D721Med (cell line): ENCODE results near the gene DCXR.

ENCODE experiments used
- DNase-seq: peaks from one replicate; pipeline ENCODE4 v3.0.0; 2011; ENCODE audit warnings: low spot score; ENCODE audit not compliant: insufficient read length
- FAIRE-seq: peaks from 2 replicates; lab custom pipeline; 2011; peaks lifted over from hg19 to GRCh38; lab: Jason Lieb, UNC
- CTCF ChIP-seq: IDR thresholded peaks from 2 replicates; pipeline ENCODE4 v1.5.1; 2012; ENCODE audit warnings: mild to moderate bottlenecking, control low read depth; ENCODE audit not compliant: insufficient read depth; ENCODE audit errors: missing control alignments

DCXR gene

DNA sequence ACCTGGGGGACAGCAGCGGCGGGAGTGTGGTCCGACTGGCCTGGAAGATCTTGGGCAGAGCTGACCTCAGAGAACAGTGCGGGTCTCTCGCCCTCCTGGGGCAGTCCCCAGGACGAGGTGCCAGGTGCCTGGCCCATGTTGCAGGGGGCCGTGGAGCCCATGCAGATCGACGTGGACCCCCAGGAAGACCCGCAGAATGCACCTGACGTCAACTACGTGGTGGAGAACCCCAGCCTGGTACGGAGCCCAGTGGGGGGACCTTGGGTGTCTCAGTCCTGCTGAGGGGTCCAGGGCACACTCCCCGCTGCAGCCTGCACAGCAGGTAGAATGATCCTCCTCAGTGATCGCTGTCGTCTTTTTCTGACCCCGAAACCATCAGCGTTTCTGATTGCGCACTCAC is 15.6 kb upstream of the DCXR start:
- no peak for TF ChIP-seq CTCF
- FAIRE-seq (no peak), DNase-seq (no peak)

GRCh38 chr17:82052638-82053059 is 15.2 kb upstream of the DCXR start:
- TF ChIP-seq CTCF = no peak
- DNase-seq (no peak), FAIRE-seq (no peak)

- DNase-seq (peak; percentile 96), FAIRE-seq (no peak)
- TF ChIP-seq CTCF = no peak
Observed at GRCh38 chr17:82051776-82052637, 14.5 kb upstream of the DCXR start, which contains the start of the genes GPS1 and RFNG. GPS1 (plus strand) TSS chr17:82051898; CDS start chr17:82051932, 34 bp downstream. RFNG (minus strand) TSS chr17:82051811; CDS start chr17:82051766, 45 bp downstream.

DNA sequence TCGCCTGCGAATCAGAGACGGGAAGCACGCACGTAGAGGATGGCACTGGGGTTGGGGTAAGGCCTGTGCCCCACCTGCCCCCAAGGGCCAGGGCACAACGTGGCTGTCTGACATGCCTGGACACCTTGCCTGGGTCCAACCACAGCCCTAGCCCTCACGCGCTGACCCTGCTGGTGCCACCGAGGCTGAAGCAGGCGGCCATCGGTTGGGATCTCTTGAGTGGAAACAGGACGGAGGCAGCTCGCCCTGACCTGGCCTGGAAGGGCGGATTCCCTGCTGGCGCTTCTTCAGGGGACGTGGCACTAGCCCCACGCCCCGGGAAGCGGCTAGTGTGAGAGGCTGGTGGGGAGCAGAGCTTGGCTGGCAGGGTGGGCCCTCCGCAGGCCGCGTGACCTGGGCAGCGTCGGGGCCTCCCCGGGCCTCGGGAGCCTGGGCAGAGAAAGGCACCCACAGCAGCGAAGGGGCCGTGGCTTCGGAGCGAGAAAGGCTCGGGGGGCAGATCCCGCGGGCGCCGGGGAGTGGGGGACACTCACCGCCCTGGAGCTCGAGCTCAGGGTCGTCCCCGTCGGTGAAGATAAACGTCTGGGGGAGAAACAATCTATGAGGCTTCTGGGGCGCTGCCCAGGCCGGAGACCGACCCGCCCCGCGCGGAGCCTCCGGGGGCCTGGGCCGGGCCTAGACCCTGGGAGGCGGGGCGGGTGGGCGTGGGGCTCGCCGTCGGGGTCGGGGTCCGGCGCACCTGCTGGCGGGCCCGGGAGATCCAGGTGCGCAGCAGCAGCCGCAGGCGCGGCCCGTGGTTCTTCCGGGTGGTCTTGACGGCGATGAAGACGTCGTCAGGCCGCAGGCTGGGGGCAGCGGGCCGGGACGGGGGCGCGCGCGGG is 13.5 kb upstream of the DCXR start:
- no peak for DNase-seq
- no peak for FAIRE-seq
- no peak for TF ChIP-seq CTCF

DNA sequence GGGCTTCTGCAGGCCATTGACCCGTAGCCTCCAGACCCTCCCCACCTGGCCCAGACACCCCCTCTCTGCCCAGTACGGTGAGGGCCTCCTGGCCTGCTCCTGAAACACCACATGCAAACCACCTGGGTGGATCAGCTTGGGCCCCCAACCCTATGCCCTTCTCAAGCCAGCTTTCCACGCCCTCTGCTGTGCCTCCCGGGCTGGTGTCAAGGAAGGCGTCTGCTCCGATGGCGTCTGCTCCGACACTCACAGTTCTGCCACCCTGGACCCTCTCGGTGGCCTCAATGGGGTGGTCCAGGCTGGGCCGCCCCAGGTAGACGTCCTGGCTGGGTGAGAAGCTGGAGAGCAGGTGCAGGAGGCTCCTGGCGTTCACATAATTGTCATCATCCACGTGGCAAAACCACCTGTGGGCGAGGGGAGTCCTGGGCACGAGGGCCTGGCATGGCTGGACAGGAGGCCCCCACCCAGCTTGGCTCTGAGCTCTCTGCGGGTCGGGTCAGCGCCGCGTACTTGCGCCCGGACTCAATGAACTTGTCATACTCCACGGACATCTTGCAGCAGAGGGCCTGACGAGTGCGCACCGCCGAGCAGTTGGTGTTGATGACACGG is 12.8 kb upstream of the DCXR start:
- FAIRE-seq = no peak

GRCh38 chr17:82049521-82049971 is 12.0 kb upstream of the DCXR start:
- no peak for FAIRE-seq
- no peak for TF ChIP-seq CTCF
- no peak for DNase-seq

More for the DNA sequence above, 12.8 kb upstream of the DCXR start:
- no peak for TF ChIP-seq CTCF
- DNase-seq = no peak
